ENCODE measurements around the gene MYCT1. TPM values are rescaled to one million over a fixed set of nuclear protein-coding genes. Genes with fewer than 3 reads are reported as not detected.

Gene MYCT1
- total RNA-seq, 1 donor from 2014 or later, result not detected

DNA sequence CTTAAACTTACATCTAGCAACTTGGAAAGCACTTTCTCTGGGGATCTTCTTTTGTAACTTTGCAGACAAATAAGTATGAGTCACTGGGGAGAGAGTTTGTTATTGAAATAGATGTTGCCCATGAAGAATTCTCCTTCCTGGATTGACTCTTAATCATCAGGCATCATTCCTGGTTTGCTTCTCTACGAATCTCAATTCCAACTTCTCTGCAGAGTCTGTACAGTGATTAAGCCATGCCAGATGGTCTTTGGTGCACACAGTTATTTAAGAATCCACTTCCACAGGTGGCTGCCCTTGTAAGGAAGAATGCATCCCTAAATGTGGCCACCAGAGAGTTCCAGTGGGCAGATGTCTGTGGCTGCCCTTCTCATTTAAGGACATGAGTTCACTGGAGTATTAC, 25.7 kb downstream of the MYCT1 start:
- Mint-ChIP-seq H3K27ac (no peak overlapping the region), H3K4me1 (ENCODE audit: unreplicated experiment) (no peaks in the 10 kb centered on the region), H3K4me3 (no peak overlapping the region), H3K36me3 (no peaks in the 10 kb centered on the region), H3K27me3 (no peaks in the 10 kb centered on the region), H3K9me3 (no peaks in the 10 kb centered on the region)
- TF ChIP-seq, protein P1, sequence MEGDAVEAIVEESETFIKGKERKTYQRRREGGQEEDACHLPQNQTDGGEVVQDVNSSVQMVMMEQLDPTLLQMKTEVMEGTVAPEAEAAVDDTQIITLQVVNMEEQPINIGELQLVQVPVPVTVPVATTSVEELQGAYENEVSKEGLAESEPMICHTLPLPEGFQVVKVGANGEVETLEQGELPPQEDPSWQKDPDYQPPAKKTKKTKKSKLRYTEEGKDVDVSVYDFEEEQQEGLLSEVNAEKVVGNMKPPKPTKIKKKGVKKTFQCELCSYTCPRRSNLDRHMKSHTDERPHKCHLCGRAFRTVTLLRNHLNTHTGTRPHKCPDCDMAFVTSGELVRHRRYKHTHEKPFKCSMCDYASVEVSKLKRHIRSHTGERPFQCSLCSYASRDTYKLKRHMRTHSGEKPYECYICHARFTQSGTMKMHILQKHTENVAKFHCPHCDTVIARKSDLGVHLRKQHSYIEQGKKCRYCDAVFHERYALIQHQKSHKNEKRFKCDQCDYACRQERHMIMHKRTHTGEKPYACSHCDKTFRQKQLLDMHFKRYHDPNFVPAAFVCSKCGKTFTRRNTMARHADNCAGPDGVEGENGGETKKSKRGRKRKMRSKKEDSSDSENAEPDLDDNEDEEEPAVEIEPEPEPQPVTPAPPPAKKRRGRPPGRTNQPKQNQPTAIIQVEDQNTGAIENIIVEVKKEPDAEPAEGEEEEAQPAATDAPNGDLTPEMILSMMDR (conservative IDR thresholded peaks at IDR 0.05), result no peak
- no peak for DNase-seq (ENCODE audit: extremely low spot score, unreplicated experiment)

DNA sequence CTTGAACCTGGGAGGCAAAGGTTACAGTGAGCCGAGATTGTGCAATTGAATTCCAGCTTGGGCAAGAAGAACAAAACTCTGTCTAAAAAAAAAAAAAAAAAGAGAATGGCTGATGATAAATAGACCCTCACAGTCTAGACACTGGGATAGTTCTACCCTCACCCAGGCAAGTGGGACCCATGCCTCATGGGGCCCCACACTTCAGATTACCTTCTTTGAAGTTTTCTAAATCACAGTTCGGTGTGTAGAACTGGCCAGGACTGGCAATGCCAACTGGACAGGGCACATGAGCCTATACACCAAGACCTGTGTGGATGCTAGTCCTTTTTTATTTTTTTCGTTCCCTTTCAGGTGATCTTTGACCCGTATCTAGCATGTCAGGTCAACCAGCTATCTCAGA, 28.6 kb downstream of the MYCT1 start:
- H3K36me3 Mint-ChIP-seq, result no peaks in the 10 kb centered on the region
- H3K9me3 Mint-ChIP-seq, result no peaks in the 10 kb centered on the region
- no peaks in the 10 kb centered on the region for H3K4me1 Mint-ChIP-seq (ENCODE audit: unreplicated experiment)
- H3K4me3 Mint-ChIP-seq, result no peak overlapping the region
- TF ChIP-seq, protein P1 (conservative IDR thresholded peaks at IDR 0.05), result no peak
- no peak overlapping the region for H3K27ac Mint-ChIP-seq
- H3K27me3 Mint-ChIP-seq, result no peaks in the 10 kb centered on the region
- no peak for DNase-seq (ENCODE audit: extremely low spot score, unreplicated experiment)

DNA sequence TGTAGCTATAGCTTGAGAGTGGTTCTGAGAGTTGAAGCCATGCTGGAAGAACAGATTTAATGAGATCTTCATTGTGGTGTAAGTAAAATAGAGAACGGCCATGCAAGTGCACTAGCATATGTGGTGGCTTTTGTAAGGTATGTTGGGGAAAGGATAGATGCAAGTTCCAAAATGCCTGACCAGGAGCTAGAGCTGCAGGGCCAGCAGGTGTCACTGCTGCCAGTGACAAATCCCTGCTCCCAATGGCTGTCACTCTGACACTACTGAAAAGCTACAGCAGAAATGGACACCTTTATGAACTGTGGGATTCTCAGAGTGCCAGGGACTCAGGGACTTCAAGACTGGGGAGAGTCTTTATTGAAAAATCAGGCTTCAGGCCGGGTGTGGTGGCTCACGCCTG, 29.8 kb downstream of the MYCT1 start:
- no peaks in the 10 kb centered on the region for H3K4me1 Mint-ChIP-seq (ENCODE audit: unreplicated experiment)
- no peak for DNase-seq (ENCODE audit: extremely low spot score, unreplicated experiment)
- H3K9me3 Mint-ChIP-seq, result no peaks in the 10 kb centered on the region
- no peak overlapping the region for H3K4me3 Mint-ChIP-seq
- no peaks in the 10 kb centered on the region for H3K36me3 Mint-ChIP-seq
- H3K27me3 Mint-ChIP-seq, result no peaks in the 10 kb centered on the region
- H3K27ac Mint-ChIP-seq, result no peak overlapping the region
- TF ChIP-seq, protein P1 (conservative IDR thresholded peaks at IDR 0.05), result no peak

DNA sequence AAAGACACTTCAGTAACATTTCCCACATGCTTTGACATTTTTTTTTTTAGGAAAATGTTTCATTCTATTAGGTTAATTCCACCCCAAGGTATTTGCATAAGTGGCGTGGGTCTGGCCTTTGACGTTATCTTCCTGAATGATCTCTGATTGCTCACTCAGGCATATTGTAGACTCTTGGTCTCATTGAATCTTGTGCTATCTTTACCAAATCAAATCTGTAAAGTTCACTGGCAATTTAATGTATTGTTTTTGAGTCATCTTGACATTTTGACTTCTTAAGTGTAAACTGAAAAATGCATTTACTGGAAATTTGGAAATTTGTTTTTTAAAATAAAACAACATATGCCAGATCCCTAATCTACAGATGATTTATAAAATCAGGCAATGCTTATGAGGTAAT, 36.9 kb downstream of the MYCT1 start:
- no peak for DNase-seq (ENCODE audit: extremely low spot score, unreplicated experiment)
- H3K27ac Mint-ChIP-seq, result no peak overlapping the region
- TF ChIP-seq, protein P1 (conservative IDR thresholded peaks at IDR 0.05), result no peak
- no peaks in the 10 kb centered on the region for H3K9me3 Mint-ChIP-seq
- no peaks in the 10 kb centered on the region for H3K4me1 Mint-ChIP-seq (ENCODE audit: unreplicated experiment)
- H3K36me3 Mint-ChIP-seq, result no peaks in the 10 kb centered on the region
- no peak overlapping the region for H3K4me3 Mint-ChIP-seq
- H3K27me3 Mint-ChIP-seq, result no peaks in the 10 kb centered on the region

DNA sequence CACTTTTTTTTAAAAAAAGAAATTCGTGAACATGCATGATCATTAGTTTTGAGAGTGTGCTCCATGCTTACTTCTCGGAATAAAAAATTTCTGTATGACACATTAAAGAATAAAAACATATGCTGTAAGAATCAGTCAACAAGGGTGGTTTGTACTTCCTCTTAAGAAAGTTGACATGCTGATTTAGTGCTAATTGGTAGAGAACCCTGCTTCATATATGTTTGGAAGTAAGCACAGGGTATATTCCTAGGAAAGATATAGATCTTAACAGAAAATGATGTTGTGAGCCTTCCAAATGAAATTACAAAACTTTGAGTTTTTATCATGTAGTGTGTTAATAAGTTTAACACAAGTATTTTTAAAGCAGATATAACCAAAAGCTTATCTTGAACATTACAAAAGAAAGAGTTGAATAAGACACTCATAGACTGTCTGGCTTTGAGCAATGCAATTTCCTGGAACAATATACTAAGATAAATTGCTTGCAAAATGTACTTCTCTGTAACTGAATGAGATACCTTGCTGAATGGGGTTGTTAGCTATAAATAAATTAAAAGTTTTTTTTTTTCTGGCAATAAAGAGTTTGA, 39.1 kb downstream of the MYCT1 start:
- Mint-ChIP-seq H3K4me3 (no peak overlapping the region), H3K36me3 (no peaks in the 10 kb centered on the region), H3K27ac (no peak overlapping the region), H3K27me3 (no peaks in the 10 kb centered on the region), H3K9me3 (no peaks in the 10 kb centered on the region), H3K4me1 (ENCODE audit: unreplicated experiment) (no peaks in the 10 kb centered on the region)
- no peak for DNase-seq (ENCODE audit: extremely low spot score, unreplicated experiment)
- TF ChIP-seq, protein P1 (conservative IDR thresholded peaks at IDR 0.05), result no peak

Measured in type B pancreatic cell (in vitro differentiated cells).